UCSD-AML1 (cell line): ENCODE measurements around the gene RAMP3.
"Not testable (repeated sequence)": the region's sequence is repeated elsewhere in the genome, so short reads cannot be mapped to it uniquely, and the experiment has no call there.

Experiments
- DNase-seq: peaks from one replicate; lab custom pipeline; 2025; ENCODE audit not compliant: unreplicated experiment; lab: John Stamatoyannopoulos, UW

The RAMP3 gene

DNA sequence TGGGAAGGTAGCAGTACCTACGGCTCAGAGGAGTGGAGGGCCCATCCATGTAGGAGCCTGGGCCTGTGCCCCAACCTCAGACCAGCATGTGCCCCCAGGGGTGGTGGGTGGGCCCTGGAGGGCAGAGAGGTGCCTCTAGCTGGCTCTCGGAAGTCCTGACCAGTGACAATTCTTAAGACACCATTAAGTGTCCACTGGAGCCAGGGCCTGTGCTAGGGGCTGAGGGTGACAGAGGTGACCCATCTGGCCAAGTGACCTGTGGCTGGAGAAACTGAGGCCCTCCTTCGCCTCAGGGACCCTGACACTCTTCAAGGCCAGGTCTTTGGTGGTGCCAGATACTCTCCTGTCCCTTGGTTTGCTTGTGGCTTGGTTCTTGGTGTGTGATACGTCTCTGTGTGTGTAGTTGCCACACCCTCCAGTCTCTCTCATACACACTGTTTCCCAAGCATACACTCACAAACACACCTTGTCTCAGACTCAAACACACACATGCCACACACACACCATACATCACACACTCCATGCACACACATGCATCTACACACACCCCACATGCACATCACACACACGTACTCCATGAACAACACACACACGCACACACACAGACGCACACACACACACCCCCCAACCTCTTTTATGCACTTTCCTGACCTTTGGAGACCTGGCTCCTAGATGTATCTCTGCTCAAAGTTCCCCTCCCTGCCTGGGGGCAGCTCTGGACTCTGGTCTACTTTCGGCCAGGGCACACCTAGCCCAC is 897 bp upstream of the RAMP3 start:
- no peak for DNase-seq

- no peak for DNase-seq
Observed at GRCh38 chr7:45157286-45157652, 322 bp upstream of the RAMP3 start.

GRCh38 chr7:45158471-45158870 is 880 bp downstream of the RAMP3 start:
- DNase-seq: no peak

DNA sequence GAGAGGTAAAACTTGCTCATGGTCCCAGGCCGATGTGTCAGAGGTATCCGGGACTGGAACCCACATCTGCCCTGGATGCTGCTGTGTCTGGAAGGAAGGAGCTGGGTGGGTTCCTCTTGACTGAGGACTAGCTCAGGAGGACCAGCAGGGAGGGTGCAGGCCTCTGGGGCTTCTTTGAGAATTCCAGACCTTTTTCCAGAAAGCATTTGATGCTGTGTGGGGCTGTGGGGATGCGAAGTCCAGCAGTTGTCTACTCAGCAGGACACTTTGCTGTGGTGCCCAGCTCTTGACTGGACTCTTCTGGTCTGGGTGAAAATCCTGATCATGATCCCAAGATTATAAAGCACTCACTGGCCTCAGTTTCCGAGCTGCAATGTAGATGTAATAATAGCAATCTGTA is 1.7 kb downstream of the RAMP3 start:
- DNase-seq: no peak

- no peak for DNase-seq
Observed at GRCh38 chr7:45160417-45160881, 2.9 kb downstream of the RAMP3 start.

GRCh38 chr7:45161138-45161537 is 3.5 kb downstream of the RAMP3 start:
- DNase-seq: no peak

DNA sequence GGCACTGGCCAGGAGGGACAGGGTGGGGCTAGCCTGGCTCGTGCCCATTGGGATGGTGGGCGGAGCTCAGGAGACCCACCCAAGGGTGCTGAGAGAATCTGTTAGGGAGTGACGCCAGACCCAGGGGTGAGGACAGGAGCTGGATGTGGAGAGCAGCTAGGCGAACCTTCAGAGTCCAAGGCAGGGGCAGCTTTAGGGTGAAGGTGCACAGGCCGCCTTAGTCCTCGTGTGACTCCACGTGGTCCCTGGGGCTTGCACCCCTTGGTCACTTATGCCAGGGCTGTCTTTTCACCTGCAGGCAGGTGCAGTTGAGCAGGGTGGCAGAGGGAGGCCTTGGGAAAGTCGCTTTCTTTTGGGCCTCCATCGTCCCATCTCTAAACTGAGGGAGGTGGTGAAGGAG is 4.3 kb downstream of the RAMP3 start:
- DNase-seq: no peak

GRCh38 chr7:45162311-45162845 is 4.8 kb downstream of the RAMP3 start:
- no peak for DNase-seq

DNA sequence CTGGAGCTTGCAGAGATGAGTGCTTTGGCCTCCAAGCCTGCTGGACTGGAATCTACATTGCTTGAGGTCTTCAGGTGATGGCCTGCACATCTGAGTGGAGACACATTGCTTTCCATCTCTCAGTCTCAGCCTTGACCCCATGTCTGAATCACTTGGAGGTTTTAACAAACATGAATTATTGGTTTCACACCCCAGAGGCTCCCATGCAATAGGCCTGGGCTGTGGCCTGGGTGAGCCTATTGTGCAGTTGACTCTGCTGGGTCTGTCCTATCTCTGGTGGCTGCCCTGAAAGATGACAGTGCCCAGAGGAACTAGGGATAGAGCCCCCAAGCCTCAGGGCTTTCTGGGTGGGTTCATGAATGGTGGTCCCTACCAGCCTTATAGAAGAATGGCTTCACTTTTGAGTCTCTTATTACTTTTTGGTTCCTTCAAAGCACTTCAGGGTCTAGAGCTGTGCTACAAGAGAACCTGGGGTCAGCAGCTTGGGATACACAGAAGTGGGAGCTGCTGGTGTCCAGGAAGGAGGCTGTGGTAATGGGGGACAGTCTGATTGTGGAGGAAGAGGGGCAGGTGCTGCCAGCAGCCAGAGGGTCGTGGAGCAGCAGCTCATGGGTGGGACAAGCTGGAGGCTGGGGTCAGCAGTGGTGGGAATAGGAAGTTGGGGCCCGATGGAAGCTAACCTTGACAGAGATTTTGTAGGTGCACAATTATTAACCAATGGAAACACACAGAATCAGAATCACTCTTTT is 5.5 kb downstream of the RAMP3 start:
- DNase-seq: no peak

- no peak for DNase-seq
Observed at GRCh38 chr7:45163692-45164052, 6.1 kb downstream of the RAMP3 start.

DNA sequence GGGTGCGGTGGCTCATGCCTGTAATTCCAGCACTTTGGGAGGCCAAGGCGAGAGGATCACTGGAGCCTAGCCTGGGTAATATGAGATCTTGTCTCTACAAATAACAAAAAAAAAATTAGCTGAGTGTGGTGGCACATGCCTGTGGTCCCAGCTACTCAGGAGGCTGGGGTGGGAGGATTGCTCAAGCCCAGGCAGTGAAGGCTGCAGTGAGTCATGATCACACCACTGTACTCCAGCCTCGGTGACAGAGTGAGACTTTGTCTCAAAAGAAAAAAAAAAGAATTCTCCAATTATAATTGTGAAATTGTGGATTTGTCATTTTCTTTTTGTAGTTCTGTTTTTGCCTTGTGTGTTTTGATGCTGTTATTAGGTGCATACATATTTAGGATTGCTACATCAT is 6.7 kb downstream of the RAMP3 start:
- DNase-seq: not testable (repeated sequence)

DNA sequence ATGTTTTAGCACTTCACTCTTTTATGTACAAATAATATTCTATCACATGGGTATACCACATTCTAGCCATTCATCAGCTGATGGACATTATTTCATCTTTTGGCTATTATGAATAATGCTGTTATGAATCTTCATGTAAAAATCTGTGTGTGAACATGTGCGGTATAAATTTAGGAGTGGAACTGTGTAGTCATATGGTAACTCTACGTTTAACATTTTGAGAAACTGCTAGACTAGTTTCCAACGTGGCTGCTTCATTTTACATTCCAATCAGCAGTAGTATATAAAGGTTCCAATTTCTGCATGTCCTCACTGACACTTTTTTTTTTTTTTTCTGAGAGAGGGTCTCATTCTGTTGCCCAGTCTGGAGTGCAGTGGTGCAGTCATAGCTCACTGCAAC is 8.3 kb downstream of the RAMP3 start:
- DNase-seq: no peak

GRCh38 chr7:45171946-45172345 is 14.4 kb downstream of the RAMP3 start:
- DNase-seq: no peak

- DNase-seq: no peak
Observed at GRCh38 chr7:45173596-45174327, 16.2 kb downstream of the RAMP3 start.

DNA sequence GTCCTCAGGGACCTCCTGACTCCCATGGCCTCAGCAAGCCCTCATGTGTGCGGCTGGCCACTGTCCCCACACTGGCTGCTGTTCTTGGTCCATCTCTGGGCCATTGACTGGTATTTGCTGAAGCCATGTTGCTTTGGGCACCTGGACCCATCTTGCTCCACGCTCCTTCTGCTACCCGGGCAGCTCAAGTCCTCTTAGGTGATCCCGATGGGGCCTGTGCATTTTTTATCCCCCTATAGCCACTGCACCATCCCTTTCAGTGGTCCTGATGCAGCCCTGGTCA is 16.7 kb downstream of the RAMP3 start:
- DNase-seq: no peak

DNA sequence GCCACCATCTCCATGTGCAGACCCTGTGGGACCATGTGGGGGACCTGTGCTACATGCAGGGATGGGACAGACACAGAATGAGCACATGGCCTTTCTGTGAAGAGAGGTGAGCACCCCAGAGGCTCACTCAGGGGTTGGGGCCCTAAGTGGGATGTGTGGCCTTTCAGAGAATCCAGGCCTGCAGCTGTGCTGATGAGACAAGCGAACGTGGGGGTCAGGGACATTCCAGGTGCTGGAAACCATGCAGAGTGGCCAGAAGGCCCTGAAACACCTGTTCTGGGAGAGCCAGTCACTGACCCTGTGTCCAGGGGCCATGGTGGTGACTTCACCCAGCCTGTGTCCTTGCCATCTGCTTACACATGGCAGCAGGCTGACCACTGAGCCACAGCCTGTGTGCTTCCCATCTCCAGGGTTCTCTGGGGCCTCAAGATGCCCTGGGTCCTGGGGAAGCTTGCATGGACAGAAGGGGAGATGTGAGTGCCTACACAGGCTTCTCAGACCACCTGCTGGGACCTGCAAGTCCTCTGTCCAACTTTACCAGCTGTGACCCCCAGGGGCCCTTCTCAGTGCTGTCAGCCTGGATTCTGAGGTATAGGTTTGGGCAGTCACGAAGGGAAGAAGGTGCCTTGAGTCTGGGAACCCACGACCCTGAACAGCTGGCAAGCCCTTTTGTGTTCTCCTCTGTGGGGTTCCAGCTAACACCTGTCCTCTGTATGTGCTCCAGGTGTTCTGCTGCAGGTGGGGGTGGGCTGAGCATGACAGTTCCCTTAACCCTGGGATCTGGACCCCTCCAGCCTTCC is 17.6 kb downstream of the RAMP3 start:
- no peak for DNase-seq

DNA sequence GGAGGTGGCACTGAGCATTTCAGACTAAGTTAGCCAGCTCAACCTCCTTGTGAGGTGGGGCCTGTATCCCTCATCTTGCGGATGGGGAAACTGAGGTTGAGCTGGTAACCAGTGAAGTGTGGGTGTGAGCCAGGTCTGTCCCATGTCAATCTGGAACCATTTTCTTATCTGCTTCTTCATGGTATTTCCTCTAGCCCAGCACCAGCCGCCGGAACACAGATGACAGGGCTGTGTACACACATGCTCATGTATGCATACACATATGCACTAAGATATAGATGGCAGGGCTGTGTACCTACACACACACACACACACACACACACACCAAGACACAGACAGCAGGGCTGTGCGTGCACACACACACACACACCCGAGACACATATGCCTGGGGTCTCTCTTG is 18.5 kb downstream of the RAMP3 start:
- no peak for DNase-seq

GRCh38 chr7:45176886-45177731 is 19.5 kb downstream of the RAMP3 start:
- no peak for DNase-seq

DNA sequence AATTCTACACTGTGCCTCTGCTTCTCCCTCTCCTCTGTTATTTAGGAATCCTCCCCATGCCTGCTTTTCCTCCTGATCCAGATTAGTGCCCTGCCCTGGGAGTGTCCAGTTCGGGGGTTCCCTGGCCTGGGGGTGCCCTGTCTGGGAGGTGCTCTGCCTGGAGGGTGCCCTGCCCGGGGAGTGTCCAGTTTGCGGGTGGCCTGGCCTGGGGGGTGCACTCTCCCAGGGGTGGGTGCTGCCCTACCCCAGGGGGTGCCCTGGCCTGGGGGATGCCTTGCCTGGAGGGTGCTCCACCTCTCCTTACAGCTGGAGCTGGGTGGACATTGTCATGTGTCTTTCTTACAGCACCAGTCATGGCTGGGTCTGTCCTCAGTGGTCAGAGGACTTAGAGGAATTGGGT is 20.2 kb downstream of the RAMP3 start:
- no peak for DNase-seq
